Measurements from ENCODE around the gene FAAP20. TPM values are rescaled to one million over a fixed set of nuclear protein-coding genes. Genes with fewer than 3 reads are reported as not detected.
A peak's percentile ranks its signal among the peaks of the same experiment; 100 is the strongest.

The FAAP20 gene
- total RNA-seq, 1 experiment from 2014 or later = 20.1 TPM

DNA sequence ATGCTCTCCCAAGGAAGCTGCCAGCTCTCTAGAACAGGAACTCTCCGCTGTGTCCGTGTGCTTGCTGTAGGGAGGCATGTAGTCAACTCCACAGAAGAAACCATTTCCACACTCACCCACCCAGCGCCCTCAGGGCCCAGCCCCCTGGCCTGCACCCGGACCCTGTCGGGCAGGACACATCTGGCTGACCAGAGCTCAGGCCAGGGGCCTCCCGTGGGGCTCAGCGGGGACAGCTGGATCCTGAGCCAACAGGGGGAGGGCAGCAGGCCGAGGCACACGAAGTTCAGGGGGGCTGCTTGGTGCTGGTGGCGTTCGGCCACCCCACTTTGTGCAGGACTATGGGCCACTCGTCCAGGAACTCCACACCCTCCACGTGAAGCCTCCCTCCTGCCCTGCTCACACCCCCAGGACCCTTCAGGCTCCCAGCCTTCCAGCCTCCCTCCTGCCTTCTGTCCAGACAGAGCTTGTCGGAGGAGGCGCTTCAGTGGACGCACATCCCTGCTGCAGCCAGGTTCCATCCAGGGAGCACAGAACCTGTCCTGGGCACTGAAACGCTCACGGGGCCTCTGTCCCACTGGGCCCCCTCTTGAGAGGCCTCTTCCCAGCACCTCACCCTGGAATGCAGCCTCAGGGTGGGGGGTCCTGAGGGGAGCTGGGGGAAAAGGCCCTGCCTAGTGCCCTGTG, 15.0 kb upstream of the FAAP20 start:
- peaks cover 4% of the 10 kb centered on the region; the same call in 1 of the 2 replicates for H4K20me1 ChIP-seq (ENCODE audit: insufficient read depth, low read depth, low read length)
- H3K9ac ChIP-seq (ENCODE audit: low read length) = no peak overlapping the region
- no peak overlapping the region for H3K27ac ChIP-seq (ENCODE audit: low read length)
- H3K9me2 ChIP-seq (replicated peaks; ENCODE audit: insufficient read depth, low read length) = no peaks in the 10 kb centered on the region
- H3K36me3 ChIP-seq (ENCODE audit: insufficient read depth, low read length) = no peaks in the 10 kb centered on the region
- H3K4me3 ChIP-seq (ENCODE audit: low read length) = no peak overlapping the region
- H3K4me1 ChIP-seq (ENCODE audit: low read length) = no peaks in the 10 kb centered on the region
- H3K27me3 ChIP-seq (ENCODE audit: low read length) = no peaks in the 10 kb centered on the region
- no peak overlapping the region for H3K4me2 ChIP-seq (ENCODE audit: low read depth, low read length, poor library complexity, severe bottlenecking)
- no peak overlapping the region for H2AFZ ChIP-seq (ENCODE audit: low read length)
- H3K9me3 ChIP-seq (ENCODE audit: low read length) = no peaks in the 10 kb centered on the region
- H3K79me2 ChIP-seq (ENCODE audit: low read length) = no peaks in the 10 kb centered on the region
- no peak for DNase-seq

DNA sequence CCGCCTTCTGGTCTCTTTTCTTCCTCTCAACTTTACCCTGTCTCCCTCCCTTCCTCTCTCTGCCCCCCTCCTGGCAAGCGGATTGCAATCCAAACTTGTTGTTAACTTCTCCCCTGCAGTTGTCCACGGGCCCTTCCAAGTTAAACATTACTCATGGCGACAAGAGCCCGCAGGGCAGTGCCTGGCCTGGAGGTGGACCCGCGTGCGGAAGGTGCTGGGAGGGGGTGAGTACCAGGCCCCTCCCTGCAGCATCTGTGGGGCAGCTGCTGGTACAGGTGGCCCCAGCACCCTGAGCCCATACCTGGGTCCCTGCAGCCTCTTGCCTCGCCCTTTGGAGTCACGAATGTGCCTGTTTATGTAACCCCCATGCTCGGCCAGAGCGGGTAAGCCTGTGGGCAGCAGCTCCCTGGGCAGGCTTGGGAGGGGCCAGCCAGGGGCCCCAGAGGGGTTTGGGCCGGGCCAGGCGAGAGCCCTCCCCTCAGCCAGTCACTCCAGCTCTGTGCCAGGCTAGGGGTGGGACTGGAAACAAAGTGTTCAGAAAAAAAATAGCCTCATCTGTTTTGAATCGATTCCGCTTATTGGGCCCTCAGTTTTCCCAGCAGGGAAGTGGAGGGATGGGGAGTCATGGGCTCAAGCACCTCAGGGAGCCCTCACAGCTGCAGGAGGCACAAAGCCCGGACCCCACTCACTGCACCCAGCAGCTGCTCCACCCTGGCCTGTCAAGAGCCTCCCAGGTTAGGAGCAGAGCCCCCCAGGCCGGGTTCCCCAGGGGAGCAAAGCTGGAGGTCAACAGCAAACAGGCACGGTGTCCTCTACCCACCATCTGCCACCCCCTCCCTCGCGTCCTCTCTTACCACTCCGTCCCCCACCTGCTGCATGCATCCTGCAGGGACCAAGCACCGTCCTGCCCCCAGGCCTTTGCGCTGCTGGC, 14.0 kb upstream of the FAAP20 start:
- Histone ChIP-seq H3K27ac (ENCODE audit: low read length) (no peak overlapping the region), H4K20me1 (ENCODE audit: insufficient read depth, low read depth, low read length) (peaks cover 4% of the 10 kb centered on the region; the same call in 1 of the 2 replicates), H3K9me2 (replicated peaks; ENCODE audit: insufficient read depth, low read length) (no peaks in the 10 kb centered on the region), H3K9ac (ENCODE audit: low read length) (no peak overlapping the region), H3K27me3 (ENCODE audit: low read length) (no peaks in the 10 kb centered on the region), H3K36me3 (ENCODE audit: insufficient read depth, low read length) (no peaks in the 10 kb centered on the region), H3K4me3 (ENCODE audit: low read length) (no peak overlapping the region), H3K4me2 (ENCODE audit: low read depth, low read length, poor library complexity, severe bottlenecking) (no peak overlapping the region), H3K9me3 (ENCODE audit: low read length) (no peaks in the 10 kb centered on the region), H3K79me2 (ENCODE audit: low read length) (no peaks in the 10 kb centered on the region), H3K4me1 (ENCODE audit: low read length) (no peaks in the 10 kb centered on the region; the same call in 1 of the 2 replicates), H2AFZ (ENCODE audit: low read length) (no peak overlapping the region)
- no peak for DNase-seq

DNA sequence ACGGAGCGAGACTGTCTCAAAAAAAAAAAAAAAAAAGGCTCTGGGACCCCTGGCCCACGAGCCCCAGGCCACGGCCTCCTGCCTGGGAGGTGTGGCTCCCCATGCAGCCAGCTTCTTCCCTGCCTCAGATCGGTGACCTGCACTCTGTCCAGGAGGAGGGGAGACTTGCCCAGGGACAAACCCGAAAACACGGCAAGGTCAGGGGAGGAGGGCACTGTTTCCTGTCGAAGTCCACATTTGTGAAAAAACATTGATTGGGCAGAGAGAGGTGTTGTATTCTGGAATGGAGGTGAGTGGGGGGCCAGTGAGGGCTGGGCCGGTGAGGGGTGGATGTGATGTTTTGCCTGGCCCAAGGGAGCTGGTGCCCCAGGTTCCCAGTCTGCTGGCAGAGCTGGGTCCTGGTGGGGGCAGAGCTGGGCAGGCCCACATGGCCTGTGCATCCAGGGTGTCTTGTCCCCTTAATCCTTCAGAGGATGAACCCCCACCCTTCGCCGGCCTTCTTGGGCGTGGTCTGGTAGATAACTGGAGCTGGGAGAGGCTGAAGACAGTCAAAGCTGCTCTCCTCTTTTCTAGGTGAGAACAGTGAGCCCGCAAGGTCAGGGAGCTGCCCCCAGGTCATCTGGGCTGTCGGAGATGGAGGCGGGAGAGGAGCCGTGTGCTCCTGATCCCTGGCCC, 12.4 kb upstream of the FAAP20 start:
- H3K9me2 ChIP-seq (replicated peaks; ENCODE audit: insufficient read depth, low read length) = no peaks in the 10 kb centered on the region

DNA sequence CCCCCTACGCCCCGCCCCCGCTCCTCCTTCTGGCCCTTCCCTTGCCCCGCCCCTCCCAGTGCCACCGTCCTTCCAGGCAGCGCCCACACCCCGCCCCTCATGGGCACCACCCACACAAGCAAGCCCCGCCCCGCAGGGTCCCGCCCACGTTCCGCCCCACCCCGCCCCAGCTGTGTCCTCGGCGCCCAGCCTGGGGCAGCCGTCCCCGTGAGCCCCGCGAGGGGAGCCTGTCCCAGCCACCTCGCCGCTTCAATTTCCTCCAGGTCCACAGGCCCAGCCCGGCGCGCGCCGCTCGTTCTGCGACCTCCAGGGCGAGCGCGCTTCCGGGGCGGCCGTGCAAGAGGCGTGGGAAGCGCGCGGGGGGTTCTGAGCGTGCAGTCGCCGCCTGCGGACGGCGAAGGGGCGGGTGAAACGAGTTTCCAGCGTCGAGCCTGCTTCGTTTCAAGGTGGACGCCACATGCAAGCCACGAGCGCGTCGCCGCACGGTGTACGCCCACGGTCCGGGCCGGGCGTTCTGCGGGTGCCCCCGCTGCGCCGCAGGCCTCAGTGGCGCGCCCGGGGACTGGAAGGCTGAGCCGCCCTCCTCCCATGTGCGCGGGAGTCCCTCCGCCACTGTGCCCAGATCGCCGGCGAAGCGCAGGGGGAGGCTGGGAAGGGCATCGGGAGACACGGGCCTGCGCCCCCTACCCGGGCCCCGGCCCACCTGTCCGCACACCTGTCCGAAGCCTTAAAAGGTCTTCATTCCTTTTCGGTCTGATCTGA, 10.8 kb upstream of the FAAP20 start:
- Histone ChIP-seq H3K4me3 (ENCODE audit: low read length) (no peak overlapping the region), H3K4me2 (ENCODE audit: low read depth, low read length, poor library complexity, severe bottlenecking) (no peak overlapping the region), H3K9me2 (replicated peaks; ENCODE audit: insufficient read depth, low read length) (no peaks in the 10 kb centered on the region), H3K9ac (ENCODE audit: low read length) (no peak overlapping the region), H4K20me1 (ENCODE audit: insufficient read depth, low read depth, low read length) (peaks cover 4% of the 10 kb centered on the region; the same call in 1 of the 2 replicates), H2AFZ (ENCODE audit: low read length) (no peak overlapping the region), H3K36me3 (ENCODE audit: insufficient read depth, low read length) (no peaks in the 10 kb centered on the region), H3K4me1 (ENCODE audit: low read length) (no peaks in the 10 kb centered on the region; the same call in 1 of the 2 replicates), H3K27ac (ENCODE audit: low read length) (no peak overlapping the region), H3K27me3 (ENCODE audit: low read length) (no peaks in the 10 kb centered on the region), H3K79me2 (ENCODE audit: low read length) (no peaks in the 10 kb centered on the region), H3K9me3 (ENCODE audit: low read length) (no peaks in the 10 kb centered on the region)
- DNase-seq = peak; percentile 95

More for the DNA sequence above, 12.4 kb upstream of the FAAP20 start:
- Histone ChIP-seq H3K4me3 (ENCODE audit: low read length) (no peak overlapping the region), H3K36me3 (ENCODE audit: insufficient read depth, low read length) (no peaks in the 10 kb centered on the region), H3K4me2 (ENCODE audit: low read depth, low read length, poor library complexity, severe bottlenecking) (no peak overlapping the region), H2AFZ (ENCODE audit: low read length) (no peak overlapping the region), H3K27ac (ENCODE audit: low read length) (no peak overlapping the region), H3K4me1 (ENCODE audit: low read length) (no peaks in the 10 kb centered on the region; the same call in 1 of the 2 replicates), H3K9ac (ENCODE audit: low read length) (no peak overlapping the region), H4K20me1 (ENCODE audit: insufficient read depth, low read depth, low read length) (peaks cover 4% of the 10 kb centered on the region; the same call in 1 of the 2 replicates), H3K9me3 (ENCODE audit: low read length) (no peaks in the 10 kb centered on the region), H3K27me3 (ENCODE audit: low read length) (no peaks in the 10 kb centered on the region), H3K79me2 (ENCODE audit: low read length) (no peaks in the 10 kb centered on the region)
- DNase-seq = no peak

DNA sequence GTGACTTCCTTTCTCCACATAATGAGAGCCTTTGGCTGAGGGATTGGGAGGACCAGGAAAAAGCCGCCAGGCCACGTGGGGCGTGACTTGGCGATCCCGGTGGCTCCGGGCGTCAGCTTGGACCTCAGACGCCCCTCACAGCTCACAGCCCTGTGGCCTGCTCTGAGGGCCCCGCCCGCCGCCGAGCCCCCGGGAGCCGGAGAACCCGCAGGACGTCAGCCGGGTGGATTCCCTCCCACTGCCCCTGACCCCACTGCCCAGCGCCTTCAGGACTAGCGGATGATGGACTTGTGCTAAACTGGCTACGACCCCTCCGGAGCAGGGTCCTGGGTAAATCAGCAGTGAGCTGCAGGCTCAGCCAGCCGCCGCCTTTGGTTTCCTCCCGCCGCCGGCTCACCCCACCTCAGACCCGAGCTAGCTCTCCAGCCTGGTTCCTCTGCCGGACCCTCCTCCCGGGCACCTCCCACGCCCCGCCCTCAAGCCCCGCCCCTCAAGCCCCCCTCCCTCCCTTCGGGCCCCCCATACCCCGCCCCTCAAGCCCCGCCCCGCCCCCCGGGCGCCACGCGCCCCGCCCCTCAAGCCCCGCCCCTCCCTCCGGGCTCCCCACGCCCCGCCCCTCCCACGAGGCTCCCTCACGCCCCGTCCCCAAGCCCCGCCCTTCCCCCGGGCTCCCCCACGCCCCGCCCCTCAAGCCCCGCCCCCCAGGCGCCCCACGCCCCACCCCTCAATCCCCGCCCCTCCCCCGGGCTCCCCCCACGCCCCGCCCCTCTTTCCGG, 10.0 kb upstream of the FAAP20 start:
- Histone ChIP-seq H3K79me2 (ENCODE audit: low read length) (no peaks in the 10 kb centered on the region), H3K36me3 (ENCODE audit: insufficient read depth, low read length) (no peaks in the 10 kb centered on the region), H3K27ac (ENCODE audit: low read length) (no peak overlapping the region), H3K4me2 (ENCODE audit: low read depth, low read length, poor library complexity, severe bottlenecking) (no peak overlapping the region), H3K9ac (ENCODE audit: low read length) (no peak overlapping the region), H4K20me1 (ENCODE audit: insufficient read depth, low read depth, low read length) (peaks cover 4% of the 10 kb centered on the region; the same call in 1 of the 2 replicates), H3K9me3 (ENCODE audit: low read length) (no peaks in the 10 kb centered on the region), H3K4me1 (ENCODE audit: low read length) (no peaks in the 10 kb centered on the region; the same call in 1 of the 2 replicates), H2AFZ (ENCODE audit: low read length) (no peak overlapping the region), H3K9me2 (replicated peaks; ENCODE audit: insufficient read depth, low read length) (no peaks in the 10 kb centered on the region), H3K4me3 (ENCODE audit: low read length) (no peak overlapping the region), H3K27me3 (ENCODE audit: low read length) (no peaks in the 10 kb centered on the region)
- no peak for DNase-seq

DNA sequence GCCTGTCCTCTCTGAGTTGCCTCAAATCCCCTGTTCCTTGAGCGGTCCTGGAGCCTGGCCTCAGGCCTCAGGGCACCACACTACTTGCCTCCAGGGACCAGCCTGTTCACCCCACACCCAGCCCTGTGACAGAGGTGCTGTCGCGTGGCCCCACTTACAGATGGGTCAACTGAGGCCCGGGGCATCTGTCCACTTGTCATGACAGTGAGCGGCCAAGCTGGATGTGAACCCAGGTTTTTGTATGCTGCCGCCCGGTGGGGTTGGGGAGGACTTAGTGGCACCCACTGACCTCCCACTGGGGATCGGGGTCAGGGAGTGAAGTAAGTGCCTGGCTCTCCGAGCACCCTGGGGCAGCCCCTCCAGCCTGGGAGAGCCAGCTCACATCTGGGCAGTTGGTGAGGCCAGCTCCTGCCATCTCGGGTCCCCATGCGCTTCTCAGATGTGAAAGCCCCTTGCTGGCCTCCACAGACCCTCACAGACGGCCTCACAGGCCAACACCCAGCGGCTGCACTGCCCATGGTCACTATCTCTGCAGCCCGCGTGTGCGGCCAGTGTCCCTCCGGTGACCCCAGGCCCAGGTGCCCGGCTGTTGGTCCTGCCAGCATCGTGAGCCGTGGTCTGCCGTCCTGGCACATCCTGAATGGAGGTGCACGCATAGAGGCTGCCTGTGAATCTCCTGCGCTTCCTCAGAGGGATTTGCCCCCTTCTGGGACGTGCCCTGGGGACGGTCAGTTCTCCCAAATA, 9.3 kb upstream of the FAAP20 start:
- H3K27ac ChIP-seq (ENCODE audit: low read length) = no peak overlapping the region
- no peaks in the 10 kb centered on the region for H3K9me3 ChIP-seq (ENCODE audit: low read length)
- H3K4me1 ChIP-seq (ENCODE audit: low read length) = no peaks in the 10 kb centered on the region; the same call in 1 of the 2 replicates
- peaks cover 4% of the 10 kb centered on the region; the same call in 1 of the 2 replicates for H4K20me1 ChIP-seq (ENCODE audit: insufficient read depth, low read depth, low read length)
- no peak for DNase-seq
- H3K27me3 ChIP-seq (ENCODE audit: low read length) = no peaks in the 10 kb centered on the region
- no peaks in the 10 kb centered on the region for H3K36me3 ChIP-seq (ENCODE audit: insufficient read depth, low read length)
- no peak overlapping the region for H2AFZ ChIP-seq (ENCODE audit: low read length)
- H3K9me2 ChIP-seq (replicated peaks; ENCODE audit: insufficient read depth, low read length) = no peaks in the 10 kb centered on the region
- no peak overlapping the region for H3K4me3 ChIP-seq (ENCODE audit: low read length)
- no peak overlapping the region for H3K4me2 ChIP-seq (ENCODE audit: low read depth, low read length, poor library complexity, severe bottlenecking)
- no peak overlapping the region for H3K9ac ChIP-seq (ENCODE audit: low read length)
- no peaks in the 10 kb centered on the region for H3K79me2 ChIP-seq (ENCODE audit: low read length)
